Stimulated activated naive CD8-positive, alpha-beta T cell treated with anti-CD3 and anti-CD28 coated beads, Interleukin-15, Interleukin-2, amounts not matched to agents 100 ng/mL and 50 ng/mL, for 24 hours (primary cell): ENCODE measurements around the gene C1orf174.

Experiments used
- H3K27ac Mint-ChIP-seq: one replicate; pipeline ENCODE4 v1.8.0; 2021; ENCODE audit warnings: mild to moderate bottlenecking, mixed read lengths
- H3K27me3 Mint-ChIP-seq: one replicate; pipeline ENCODE4 v1.8.0; 2021; ENCODE audit warnings: mixed read lengths
- H3K36me3 Mint-ChIP-seq: one replicate; pipeline ENCODE4 v1.8.0; 2021; ENCODE audit warnings: low read depth, mixed read lengths
- H3K4me1 Mint-ChIP-seq: one replicate; pipeline ENCODE4 v1.8.0; 2021; ENCODE audit warnings: low read depth, mixed read lengths
- H3K4me3 Mint-ChIP-seq: one replicate; pipeline ENCODE4 v1.8.0; 2021; ENCODE audit warnings: mild to moderate bottlenecking, mixed read lengths
- H3K9me3 Mint-ChIP-seq: one replicate; pipeline ENCODE4 v1.8.0; 2021; ENCODE audit warnings: mixed read lengths

Gene C1orf174

GRCh38 chr1:3907031-3907534 lies 7.0 kb upstream of the C1orf174 start:
- Mint-ChIP-seq H3K27ac (no peak overlapping the region), H3K9me3 (no peaks in the 10 kb centered on the region), H3K27me3 (no peaks in the 10 kb centered on the region), H3K4me3 (no peak overlapping the region), H3K36me3 (no peaks in the 10 kb centered on the region), H3K4me1 (peaks cover 20% of the 10 kb centered on the region)

DNA sequence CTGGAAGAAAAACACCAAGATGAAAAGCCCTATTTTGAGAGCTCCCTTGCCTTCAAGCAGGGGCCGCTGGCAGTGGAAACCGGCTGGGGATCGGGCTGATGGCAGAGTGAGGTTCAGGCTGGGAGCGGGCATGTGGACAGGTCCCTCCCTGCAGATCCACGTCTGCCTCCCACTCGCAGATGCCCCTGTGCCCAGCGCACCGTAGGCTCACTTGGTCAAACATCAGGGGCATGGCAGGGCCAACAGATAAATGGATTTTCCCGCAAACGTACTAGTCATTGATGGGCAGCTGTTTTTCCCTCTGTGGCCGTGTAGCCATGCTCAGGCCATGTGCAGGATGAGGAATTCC lies 6.6 kb upstream of the C1orf174 start:
- no peaks in the 10 kb centered on the region for H3K27me3 Mint-ChIP-seq

GRCh38 chr1:3905953-3906671 lies 6.0 kb upstream of the C1orf174 start:
- Mint-ChIP-seq H3K4me3 (no peak overlapping the region), H3K27me3 (no peaks in the 10 kb centered on the region), H3K36me3 (no peaks in the 10 kb centered on the region), H3K9me3 (no peaks in the 10 kb centered on the region), H3K4me1 (peaks cover 25% of the 10 kb centered on the region), H3K27ac (no peak overlapping the region)

More for the DNA sequence above, 6.6 kb upstream of the C1orf174 start:
- Mint-ChIP-seq H3K36me3 (no peaks in the 10 kb centered on the region), H3K4me3 (no peak overlapping the region), H3K27ac (no peak overlapping the region), H3K4me1 (peaks cover 24% of the 10 kb centered on the region), H3K9me3 (no peaks in the 10 kb centered on the region)

DNA sequence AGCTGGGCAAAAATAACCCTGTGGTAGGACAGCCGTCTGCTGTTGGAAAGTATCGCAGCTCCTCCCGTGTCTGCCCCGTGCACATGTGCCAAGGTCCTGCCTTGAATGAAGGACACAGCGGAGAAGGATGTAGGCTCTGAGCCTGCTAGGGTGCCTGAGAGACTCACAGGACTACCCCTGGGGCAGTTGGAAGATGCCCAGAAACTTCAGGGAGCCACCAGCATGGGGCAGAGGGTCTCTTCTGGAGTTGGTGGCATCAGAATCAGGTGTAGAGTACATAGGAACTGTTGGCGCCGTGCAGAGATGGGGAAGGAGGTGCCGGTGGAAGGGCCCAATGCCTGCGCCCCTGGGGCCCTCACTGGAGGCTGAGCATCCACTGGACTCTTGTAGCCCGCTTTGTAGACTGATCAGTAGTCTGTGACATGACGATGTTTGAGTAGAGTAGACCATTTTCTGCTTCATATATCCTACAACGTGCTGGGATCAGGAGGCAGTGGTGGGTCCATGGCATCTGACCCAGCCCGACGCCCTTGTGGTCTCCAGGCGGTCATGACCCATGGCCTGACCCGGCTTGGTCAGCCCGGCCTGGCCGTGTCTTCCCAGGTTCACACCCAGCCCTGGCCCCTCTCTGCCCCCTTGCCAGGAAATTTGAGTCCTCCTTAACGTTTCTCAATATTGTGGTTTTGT lies 5.3 kb upstream of the C1orf174 start:
- peaks cover 22% of the 10 kb centered on the region for H3K4me1 Mint-ChIP-seq
- no peaks in the 10 kb centered on the region for H3K9me3 Mint-ChIP-seq
- H3K27ac Mint-ChIP-seq, result no peak overlapping the region
- no peaks in the 10 kb centered on the region for H3K27me3 Mint-ChIP-seq
- H3K4me3 Mint-ChIP-seq, result no peak overlapping the region
- no peaks in the 10 kb centered on the region for H3K36me3 Mint-ChIP-seq

- Mint-ChIP-seq H3K27ac (no peak overlapping the region), H3K4me3 (no peak overlapping the region), H3K36me3 (no peaks in the 10 kb centered on the region), H3K27me3 (no peaks in the 10 kb centered on the region), H3K4me1 (peaks cover 22% of the 10 kb centered on the region), H3K9me3 (no peaks in the 10 kb centered on the region)
These were observed 4.7 kb upstream of the C1orf174 start for GRCh38 chr1:3904843-3905185.

- peaks cover 25% of the 10 kb centered on the region for H3K4me1 Mint-ChIP-seq
- no peaks in the 10 kb centered on the region for H3K36me3 Mint-ChIP-seq
- H3K4me3 Mint-ChIP-seq, result no peak overlapping the region
- no peaks in the 10 kb centered on the region for H3K9me3 Mint-ChIP-seq
- no peak overlapping the region for H3K27ac Mint-ChIP-seq
- no peaks in the 10 kb centered on the region for H3K27me3 Mint-ChIP-seq
These were observed 4.2 kb upstream of the C1orf174 start for GRCh38 chr1:3904006-3904842.

DNA sequence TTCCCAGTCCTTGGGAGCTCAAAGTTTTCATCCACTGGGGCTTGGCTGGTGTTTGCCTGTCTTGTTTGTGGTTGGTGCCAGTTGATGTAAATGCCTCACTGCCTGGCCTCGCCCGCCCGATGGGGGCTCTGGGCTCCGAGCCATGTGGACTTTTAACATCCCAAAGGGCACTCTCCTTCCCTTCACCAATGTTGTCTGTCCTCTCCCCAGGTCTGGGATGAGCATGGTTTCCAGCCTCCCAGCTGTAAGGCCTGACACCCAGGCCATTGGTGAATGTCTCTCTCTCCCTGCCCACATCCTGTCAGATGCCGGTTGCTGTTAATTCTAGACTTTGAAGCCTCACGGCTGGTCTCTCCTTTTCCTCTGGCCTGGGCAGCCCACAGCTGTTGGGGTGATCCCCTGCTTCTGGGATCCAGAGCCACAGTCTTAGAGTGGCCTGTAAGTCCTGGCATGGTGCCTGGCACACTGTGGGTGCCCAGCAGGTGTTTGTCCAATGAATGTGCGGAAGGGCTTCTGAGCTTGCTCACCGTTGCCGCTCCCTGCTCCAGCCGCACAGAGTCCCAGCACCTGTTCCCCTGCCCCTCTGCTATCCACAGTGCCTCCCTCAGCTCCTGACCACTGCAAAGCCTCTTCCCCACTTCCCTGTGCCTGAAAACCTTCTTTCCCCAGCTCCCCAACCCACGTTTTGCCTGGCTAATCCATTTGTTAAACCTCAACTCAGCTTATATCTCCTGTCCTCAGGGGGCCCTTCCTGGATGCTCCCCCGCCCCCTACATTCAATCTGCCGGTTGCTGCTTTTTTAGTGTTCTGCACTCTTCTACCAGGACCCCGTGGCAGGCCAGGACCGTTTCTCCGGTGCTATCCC lies 3.3 kb upstream of the C1orf174 start:
- Mint-ChIP-seq H3K27me3 (no peaks in the 10 kb centered on the region), H3K36me3 (peaks cover 4% of the 10 kb centered on the region), H3K27ac (peak overlapping the region; percentile 78), H3K4me3 (peak overlapping the region; percentile 28), H3K9me3 (no peaks in the 10 kb centered on the region), H3K4me1 (peaks cover 33% of the 10 kb centered on the region)

GRCh38 chr1:3902571-3903091 lies 2.6 kb upstream of the C1orf174 start:
- Mint-ChIP-seq H3K4me3 (peak overlapping the region; percentile 37), H3K27me3 (no peaks in the 10 kb centered on the region), H3K9me3 (no peaks in the 10 kb centered on the region), H3K27ac (peak overlapping the region; percentile 65), H3K4me1 (peaks cover 40% of the 10 kb centered on the region), H3K36me3 (peaks cover 11% of the 10 kb centered on the region)

DNA sequence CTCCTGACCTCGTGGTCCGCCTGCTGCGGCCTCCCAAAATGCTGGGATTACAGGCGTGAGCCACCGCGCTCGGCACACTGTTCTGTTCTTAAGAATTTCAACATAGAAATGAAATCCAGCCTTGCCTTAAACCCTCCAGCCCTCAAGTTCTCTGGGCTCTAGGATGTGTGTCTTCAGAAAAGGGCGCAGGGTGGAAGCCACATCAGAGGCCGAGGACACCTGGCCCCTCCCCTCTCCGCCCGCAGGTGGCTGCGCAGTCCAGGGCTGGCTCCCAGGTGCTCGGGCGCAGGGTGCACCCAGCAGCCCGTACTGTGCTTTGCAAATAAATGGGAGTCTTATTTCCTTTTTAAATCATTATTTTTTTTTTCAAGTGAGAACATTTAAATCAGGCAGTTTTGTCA lies 2.0 kb upstream of the C1orf174 start:
- H3K4me1 Mint-ChIP-seq, result peaks cover 44% of the 10 kb centered on the region
- peaks cover 3% of the 10 kb centered on the region for H3K9me3 Mint-ChIP-seq
- H3K36me3 Mint-ChIP-seq, result peaks cover 15% of the 10 kb centered on the region
- no peaks in the 10 kb centered on the region for H3K27me3 Mint-ChIP-seq
- peak overlapping the region; percentile 90 for H3K4me3 Mint-ChIP-seq
- H3K27ac Mint-ChIP-seq, result peak overlapping the region; percentile 65

DNA sequence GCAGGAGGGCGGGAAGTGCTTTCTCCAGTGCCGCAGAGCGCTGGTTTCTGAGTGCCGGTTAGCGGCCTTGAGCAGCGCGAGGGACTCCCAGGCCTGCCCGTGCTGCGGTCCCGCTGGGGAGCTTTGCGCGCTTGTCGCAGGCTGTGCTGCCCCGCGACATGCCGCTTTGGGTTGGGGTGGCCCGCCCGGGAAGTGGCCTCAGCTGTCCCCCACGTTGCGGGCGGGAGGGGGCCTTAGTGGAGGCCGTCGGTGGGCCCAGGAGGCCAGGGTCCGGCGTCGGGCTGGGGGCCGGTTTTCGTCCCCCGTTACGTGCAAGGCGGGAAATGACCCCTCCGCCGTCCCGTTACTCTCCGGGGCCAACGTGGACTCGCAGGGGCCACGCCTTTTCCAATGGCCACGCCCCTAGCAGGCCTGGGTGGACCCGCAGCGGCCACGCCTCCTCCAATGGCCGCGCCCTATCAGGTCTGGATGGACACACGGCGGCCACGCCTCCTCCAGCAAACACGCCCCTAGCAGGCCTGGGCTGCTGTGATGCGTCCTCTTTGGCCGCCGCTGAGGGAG lies 977 bp upstream of the C1orf174 start:
- H3K4me1 Mint-ChIP-seq, result peaks cover 51% of the 10 kb centered on the region
- peaks cover 22% of the 10 kb centered on the region for H3K36me3 Mint-ChIP-seq
- no peaks in the 10 kb centered on the region for H3K27me3 Mint-ChIP-seq
- peak overlapping the region; percentile 90 for H3K4me3 Mint-ChIP-seq
- peaks cover 4% of the 10 kb centered on the region for H3K9me3 Mint-ChIP-seq
- peak overlapping the region; percentile 95 for H3K27ac Mint-ChIP-seq

DNA sequence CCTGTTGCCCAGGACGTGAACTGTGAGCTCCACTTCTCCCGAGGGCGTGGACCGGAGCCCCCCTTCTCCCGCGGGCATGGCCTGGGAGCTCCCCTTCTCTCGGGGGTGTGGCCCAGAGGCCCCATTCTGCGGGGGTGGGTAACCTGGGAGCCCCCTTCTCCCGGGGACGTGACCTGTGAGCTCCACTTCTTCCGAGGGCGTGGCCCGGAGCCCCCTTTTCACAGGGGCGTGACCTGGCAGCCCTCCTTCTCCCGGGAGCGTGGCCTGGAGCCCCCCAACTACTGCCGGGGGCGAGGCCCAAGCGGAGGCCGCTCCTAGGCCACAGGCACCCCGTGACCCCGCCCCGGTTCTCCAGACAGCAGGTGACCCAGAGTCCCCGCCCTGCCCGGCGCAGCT lies 320 bp downstream of the C1orf174 start:
- Mint-ChIP-seq H3K4me3 (peak overlapping the region; percentile 90), H3K27ac (peak overlapping the region; percentile 95), H3K4me1 (peaks cover 51% of the 10 kb centered on the region), H3K36me3 (peaks cover 25% of the 10 kb centered on the region), H3K9me3 (peaks cover 4% of the 10 kb centered on the region), H3K27me3 (no peaks in the 10 kb centered on the region)

- Mint-ChIP-seq H3K9me3 (peaks cover 4% of the 10 kb centered on the region), H3K4me3 (peak overlapping the region; percentile 90), H3K27ac (peak overlapping the region; percentile 76), H3K4me1 (peaks cover 51% of the 10 kb centered on the region), H3K27me3 (no peaks in the 10 kb centered on the region), H3K36me3 (peaks cover 25% of the 10 kb centered on the region)
These were observed 898 bp downstream of the C1orf174 start for GRCh38 chr1:3898994-3899753.

GRCh38 chr1:3898475-3898735 lies 1.7 kb downstream of the C1orf174 start:
- H3K4me1 Mint-ChIP-seq, result peaks cover 47% of the 10 kb centered on the region
- H3K27ac Mint-ChIP-seq, result no peak overlapping the region
- H3K36me3 Mint-ChIP-seq, result peaks cover 28% of the 10 kb centered on the region
- H3K27me3 Mint-ChIP-seq, result no peaks in the 10 kb centered on the region
- peak overlapping the region; percentile 90 for H3K4me3 Mint-ChIP-seq
- H3K9me3 Mint-ChIP-seq, result peaks cover 4% of the 10 kb centered on the region
